ENCODE data around the gene ENTPD2. TPM values are rescaled to one million over a fixed set of nuclear protein-coding genes. Genes with fewer than 3 reads are reported as not detected.

The ENTPD2 gene
- total and polyA plus RNA-seq, 12 donors, result 0.32 to 3.3 (median 1.6) TPM

DNA sequence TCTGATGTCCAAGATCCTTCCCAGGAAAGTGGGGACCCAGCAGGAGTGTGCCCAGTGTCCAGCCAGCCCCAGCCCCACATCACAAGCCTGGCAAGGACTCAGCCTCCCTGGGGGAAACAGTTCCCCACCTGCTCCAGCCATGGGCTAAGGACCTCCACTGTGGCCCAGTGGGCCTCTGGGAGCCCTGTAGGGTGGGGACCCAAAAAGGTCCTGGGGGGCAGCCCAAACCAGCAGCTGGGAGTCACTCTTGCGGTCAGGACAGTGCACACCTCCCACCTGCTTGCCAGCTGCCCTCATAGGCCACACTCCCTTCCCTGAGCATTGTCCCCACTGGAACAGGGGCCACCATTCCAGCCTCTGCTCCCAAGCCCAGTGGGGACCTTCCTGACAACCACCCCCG is 27.5 kb downstream of the ENTPD2 start:
- no peak overlapping the region for H3K4me3 ChIP-seq
- no peaks in the 10 kb centered on the region for H3K9me3 ChIP-seq
- WGBS, 2 donors, result 85% methylated on average over 2 of the region's 2 CpGs
- no peak for DNase-seq
- peaks cover 12 to 37% (median 30%) of the 10 kb centered on the region in 9 donors for H3K4me1 ChIP-seq
- H3K27ac ChIP-seq, result no peak overlapping the region
- ATAC-seq, result no peak
- TF ChIP-seq, protein P1, sequence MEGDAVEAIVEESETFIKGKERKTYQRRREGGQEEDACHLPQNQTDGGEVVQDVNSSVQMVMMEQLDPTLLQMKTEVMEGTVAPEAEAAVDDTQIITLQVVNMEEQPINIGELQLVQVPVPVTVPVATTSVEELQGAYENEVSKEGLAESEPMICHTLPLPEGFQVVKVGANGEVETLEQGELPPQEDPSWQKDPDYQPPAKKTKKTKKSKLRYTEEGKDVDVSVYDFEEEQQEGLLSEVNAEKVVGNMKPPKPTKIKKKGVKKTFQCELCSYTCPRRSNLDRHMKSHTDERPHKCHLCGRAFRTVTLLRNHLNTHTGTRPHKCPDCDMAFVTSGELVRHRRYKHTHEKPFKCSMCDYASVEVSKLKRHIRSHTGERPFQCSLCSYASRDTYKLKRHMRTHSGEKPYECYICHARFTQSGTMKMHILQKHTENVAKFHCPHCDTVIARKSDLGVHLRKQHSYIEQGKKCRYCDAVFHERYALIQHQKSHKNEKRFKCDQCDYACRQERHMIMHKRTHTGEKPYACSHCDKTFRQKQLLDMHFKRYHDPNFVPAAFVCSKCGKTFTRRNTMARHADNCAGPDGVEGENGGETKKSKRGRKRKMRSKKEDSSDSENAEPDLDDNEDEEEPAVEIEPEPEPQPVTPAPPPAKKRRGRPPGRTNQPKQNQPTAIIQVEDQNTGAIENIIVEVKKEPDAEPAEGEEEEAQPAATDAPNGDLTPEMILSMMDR (IDR thresholded peaks at IDR 0.05), result no peak
- intact Hi-C loops (cut with DNase I), result loop anchor here in 2 of 10 donors (5.0 to 10.0 kb wide), 2 partner anchors 182 to 234 kb away; partner anchors contain the start of genes AJM1 (in 1 of the 2), PHPT1 (in 1 of the 2) and TMEM141 (in 1 of the 2)
- peaks cover 0 to 7% (median 0%) of the 10 kb centered on the region in 9 donors for H3K36me3 ChIP-seq
- H3K27me3 ChIP-seq, result no peaks in the 10 kb centered on the region

DNA sequence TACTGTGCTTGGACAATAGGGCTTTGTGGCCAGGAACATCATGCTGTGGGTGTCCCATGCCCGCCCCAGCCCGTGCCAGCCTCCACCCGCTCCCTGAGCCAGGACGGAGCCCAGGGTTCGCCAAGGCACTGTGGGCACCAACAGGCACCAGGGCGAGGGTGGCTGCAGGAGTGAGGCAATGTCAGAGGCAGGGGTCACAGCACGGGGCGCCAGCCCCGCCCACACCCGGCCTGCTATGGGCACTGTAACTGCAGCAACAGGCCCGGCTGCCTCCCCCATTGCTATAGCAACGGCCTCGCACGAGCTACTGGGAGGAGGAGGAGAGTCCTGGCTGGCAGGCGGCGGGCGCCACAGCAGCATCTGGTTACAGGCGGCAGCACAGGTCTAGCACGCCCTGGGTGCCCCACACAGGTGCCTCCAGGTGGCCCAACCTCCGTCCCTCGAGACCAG is 28.3 kb downstream of the ENTPD2 start:
- H3K4me1 ChIP-seq, result peaks cover 12 to 33% (median 29%) of the 10 kb centered on the region in 9 donors
- TF ChIP-seq, protein P1 (IDR thresholded peaks at IDR 0.05), result no peak
- no peaks in the 10 kb centered on the region for H3K9me3 ChIP-seq
- intact Hi-C loops (cut with DNase I), result loop anchor here in 2 of 10 donors (5.0 to 10.0 kb wide), 2 partner anchors 181 to 233 kb away; partner anchors contain the start of genes AJM1 (in 1 of the 2), PHPT1 (in 1 of the 2) and TMEM141 (in 1 of the 2)
- WGBS, 2 donors, result 88 to 93% methylated on average over 20 to 21 of the region's 21 CpGs
- peaks cover 0 to 15% (median 0%) of the 10 kb centered on the region in 9 donors for H3K36me3 ChIP-seq
- H3K4me3 ChIP-seq, result no peak overlapping the region
- ATAC-seq (no peak), DNase-seq (no peak)
- H3K27me3 ChIP-seq, result no peaks in the 10 kb centered on the region
- H3K27ac ChIP-seq, result no peak overlapping the region

DNA sequence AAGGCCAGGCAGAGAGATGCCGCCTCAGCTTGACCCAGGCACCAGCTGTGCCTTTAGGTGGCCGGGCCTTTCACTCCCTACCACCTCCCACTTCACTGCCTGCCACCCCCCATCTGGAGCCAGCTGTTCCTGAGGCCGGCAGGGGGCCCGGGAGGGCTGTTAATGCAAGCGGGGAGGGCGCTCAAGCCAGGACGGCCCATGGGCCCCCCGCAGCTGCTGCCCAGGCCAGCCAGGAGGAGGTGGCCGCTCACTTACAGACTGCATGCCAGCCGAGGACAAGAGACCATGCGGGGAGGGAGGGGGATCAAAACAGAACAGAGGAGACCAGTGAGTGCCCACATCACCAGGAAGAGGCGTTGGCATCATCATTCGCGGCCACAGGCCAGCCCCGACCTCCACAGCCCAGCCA is 30.3 kb downstream of the ENTPD2 start:
- WGBS, 2 donors, result 86 to 88% methylated on average over 15 of the region's 15 CpGs
- ATAC-seq, result no peak
- peaks cover 10 to 20% (median 14%) of the 10 kb centered on the region in 9 donors for H3K4me1 ChIP-seq
- peaks cover 0 to 32% (median 0%) of the 10 kb centered on the region in 9 donors for H3K36me3 ChIP-seq
- no peak for DNase-seq
- H3K9me3 ChIP-seq, result no peaks in the 10 kb centered on the region
- no peak overlapping the region for H3K27ac ChIP-seq
- H3K27me3 ChIP-seq, result no peaks in the 10 kb centered on the region
- intact Hi-C loops (cut with DNase I), result loop anchor here in 1 of 10 donors (10.0 kb wide), 1 partner anchor 179 kb away; the partner anchor contains the start of genes AJM1 and PHPT1
- TF ChIP-seq, protein P1 (IDR thresholded peaks at IDR 0.05), result no peak
- no peak overlapping the region for H3K4me3 ChIP-seq

DNA sequence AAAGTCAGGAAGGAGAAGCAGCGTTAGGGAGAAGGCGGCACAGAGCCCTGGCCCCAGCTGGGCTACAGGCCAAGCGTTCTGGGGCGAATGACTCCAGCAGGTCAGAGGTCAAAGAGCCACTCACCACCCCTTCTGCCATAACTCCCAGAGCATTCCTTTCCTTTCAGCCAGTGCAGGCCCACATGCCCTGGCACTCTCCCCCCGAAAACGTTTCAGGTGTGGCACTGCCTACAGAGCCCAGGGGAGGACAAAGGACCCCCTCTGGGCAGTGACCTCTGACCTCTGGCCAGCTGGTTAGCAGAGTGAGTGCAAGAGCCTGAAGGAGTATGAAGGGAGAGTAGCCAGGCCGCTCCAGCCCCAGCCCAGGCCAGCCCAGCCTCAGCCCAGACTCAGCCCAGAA is 30.7 kb downstream of the ENTPD2 start:
- H3K4me1 ChIP-seq, result peaks cover 8 to 17% (median 12%) of the 10 kb centered on the region in 9 donors
- no peaks in the 10 kb centered on the region for H3K27me3 ChIP-seq
- DNase-seq (no peak), ATAC-seq (no peak)
- TF ChIP-seq, protein P1 (IDR thresholded peaks at IDR 0.05), result no peak
- peaks cover 0 to 32% (median 0%) of the 10 kb centered on the region in 9 donors for H3K36me3 ChIP-seq
- H3K4me3 ChIP-seq, result no peak overlapping the region
- no peaks in the 10 kb centered on the region for H3K9me3 ChIP-seq
- intact Hi-C loops (cut with DNase I), result loop anchor here in 1 of 10 donors (10.0 kb wide), 1 partner anchor 178 kb away; the partner anchor contains the start of genes AJM1 and PHPT1
- no peak overlapping the region for H3K27ac ChIP-seq
- WGBS, 2 donors, result 82 to 88% methylated on average over 7 of the region's 7 CpGs
